HCT116 (cell line): ENCODE measurements around the gene VCAM1. TPM values are rescaled to one million over a fixed set of nuclear protein-coding genes. Genes with fewer than 3 reads are reported as not detected.

Experiments used
- ATAC-seq: fragments of 200-7000 bp; cut with Tn5 transposase; 2 replicates; pipeline ENCODE4 v1.9.1; 2020; ENCODE audit warnings: mild to moderate bottlenecking, moderate library complexity
- BruUV-seq: library from RNA; stranded (reverse); fragments of 400-500 nt; replicated peaks from 2 replicates; lab custom pipeline; 2021; lab: Mats Ljungman, UMichigan
- CTCF ChIA-PET: fragments of 300-600 bp; sonication (Branson Sonifier 250); formaldehyde crosslinking; loops from one replicate; lab custom pipeline; 2021; ENCODE audit warnings: antibody characterized with exemption; lab: Charles Lee
- POLR2A ChIA-PET: fragments of 300-600, 350-600 bp; sonication (Branson Sonifier 250); formaldehyde crosslinking; loops from one replicate; lab custom pipeline; 2021; ENCODE audit warnings: antibody characterized with exemption; lab: Charles Lee
- RAD21 ChIA-PET, 2 experiments: fragments of 300-600 bp; sonication (Branson Sonifier 250); formaldehyde crosslinking; loops; one replicate each; lab custom pipeline; 2023; ENCODE audit warnings: low total read pairs in 2 of 2; ENCODE audit not compliant: uncharacterized antibody in 2 of 2, unreplicated experiment in 2 of 2, low non-redundant PET in 1 of 2; lab: Charles Lee
- DNase-seq: peaks from one replicate; pipeline ENCODE4 v3.0.0-alpha.2; 2010; ENCODE audit warnings: low read depth, low spot score
- H2AFZ ChIP-seq: fragments of 200-600 bp; shearing (Covaris generic), sonication (generic); 2 replicates; pipeline ENCODE4 v1.6.1; 2017; ENCODE audit warnings: low read depth, mixed run types, mixed read lengths, antibody characterized with exemption, low read length; ENCODE audit not compliant: poor library complexity, severe bottlenecking
- H3K27ac ChIP-seq: 2 replicates; pipeline ENCODE4 v1.5.1; 2012; ENCODE audit warnings: low read depth, low read length
- H3K27me3 ChIP-seq: fragments of 200-600 bp; sonication (generic); 2 replicates; pipeline ENCODE4 v1.6.1; 2016; ENCODE audit warnings: mixed run types, low read length, mixed read lengths; ENCODE audit not compliant: insufficient read depth
- H3K36me3 ChIP-seq, 2 experiments: fragments of 200-500 bp in 1 of 2; fragments of 200-600 bp in 1 of 2; sonication (Bioruptor generic) in 1 of 2; sonication (generic) in 1 of 2; 2 replicates each; pipeline versions ENCODE4 v1.5.1 to v1.6.1; 2014 to 2016; ENCODE audit warnings: low read length in 2 of 2, inconsistent platforms in 1 of 2, mixed read lengths in 1 of 2, mixed run types in 1 of 2; ENCODE audit not compliant: insufficient read depth in 2 of 2, control insufficient read depth in 1 of 2
- H3K4me1 ChIP-seq, 2 experiments: fragments of 200-600 bp in 1 of 2; sonication (generic) in 1 of 2; 2 replicates each; pipeline versions ENCODE4 v1.5.1 to v1.6.1; 2012 to 2017; ENCODE audit warnings: low read length in 2 of 2, inconsistent platforms in 1 of 2, mild to moderate bottlenecking in 1 of 2, mixed read lengths in 1 of 2, mixed run types in 1 of 2, moderate library complexity in 1 of 2; ENCODE audit not compliant: insufficient read depth in 2 of 2, control insufficient read depth in 1 of 2
- H3K4me2 ChIP-seq: fragments of 200-600 bp; sonication (generic); 2 replicates; pipeline ENCODE4 v1.6.1; 2017; ENCODE audit warnings: mixed run types, low read length, mixed read lengths
- H3K4me3 ChIP-seq, 2 experiments: fragments of 200-600 bp in 1 of 2; sonication (generic) in 1 of 2; replicated peaks in 1 of 2; 2 replicates each; pipeline ENCODE4 v1.5.1; 2011 to 2016; ENCODE audit warnings: low read length in 2 of 2, control low read depth in 1 of 2, low read depth in 1 of 2, mild to moderate bottlenecking in 1 of 2, mixed read lengths in 1 of 2, mixed run types in 1 of 2
- H3K79me2 ChIP-seq: fragments of 200-600 bp; sonication (generic); 2 replicates; pipeline ENCODE4 v1.6.1; 2017; ENCODE audit warnings: mild to moderate bottlenecking, mixed run types, low read length, moderate library complexity, mixed read lengths; ENCODE audit not compliant: insufficient read depth
- H3K9ac ChIP-seq: fragments of 200-600 bp; sonication (generic); 2 replicates; pipeline ENCODE4 v1.6.1; 2016; ENCODE audit warnings: low read length, mixed read lengths
- H3K9me2 ChIP-seq: fragments of 200-600 bp; sonication (generic), shearing (Covaris generic); 2 replicates; pipeline ENCODE4 v1.6.1; 2017; ENCODE audit warnings: mixed run types, mild to moderate bottlenecking, moderate library complexity; ENCODE audit not compliant: insufficient read depth
- H3K9me3 ChIP-seq, 2 experiments: fragments of 200-500 bp in 1 of 2; fragments of 200-600 bp in 1 of 2; sonication (Bioruptor generic) in 1 of 2; sonication (generic) in 1 of 2; 2 replicates each; pipeline ENCODE4 v1.6.1; 2014 to 2017; ENCODE audit warnings: low read length in 2 of 2, mixed read lengths in 2 of 2, inconsistent platforms in 1 of 2, low read depth in 1 of 2, mild to moderate bottlenecking in 1 of 2, mixed run types in 1 of 2, moderate library complexity in 1 of 2; ENCODE audit not compliant: control insufficient read depth in 1 of 2, insufficient read depth in 1 of 2
- H4K20me1 ChIP-seq: fragments of 200-600 bp; sonication (generic), shearing (Covaris generic); 2 replicates; pipeline ENCODE4 v1.6.1; 2017; ENCODE audit warnings: mixed run types, mild to moderate bottlenecking, moderate library complexity; ENCODE audit not compliant: insufficient read depth
- ATF3 ChIP-seq: IDR thresholded peaks from 2 replicates; pipeline ENCODE4 v1.6.1; 2012
- CBX3 ChIP-seq: IDR thresholded peaks from 2 replicates; pipeline ENCODE4 v1.6.1; 2012; ENCODE audit warnings: low read depth
- CEBPB ChIP-seq: IDR thresholded peaks from 2 replicates; pipeline ENCODE4 v1.6.1; 2012; ENCODE audit warnings: low read depth
- EGR1 ChIP-seq: IDR thresholded peaks from 2 replicates; pipeline ENCODE4 v1.6.1; 2012; ENCODE audit warnings: low read depth
- EZH2 ChIP-seq: fragments of 200-600 bp; sonication (generic); IDR thresholded peaks from 2 replicates; pipeline ENCODE4 v1.6.1; 2017; ENCODE audit warnings: antibody characterized with exemption, mixed run types
- EZH2phosphoT487 ChIP-seq: fragments of 200-600 bp; IDR thresholded peaks from 2 replicates; pipeline ENCODE4 v1.6.1; 2018; ENCODE audit warnings: antibody characterized with exemption, borderline replicate concordance
- FOSL1 ChIP-seq: IDR thresholded peaks from 2 replicates; pipeline ENCODE4 v1.6.1; 2012; ENCODE audit warnings: low read depth
- JUND ChIP-seq: IDR thresholded peaks from 2 replicates; pipeline ENCODE4 v1.6.1; 2012
- POLR2AphosphoS5 ChIP-seq: IDR thresholded peaks from 2 replicates; pipeline ENCODE4 v1.6.1; 2011; ENCODE audit warnings: mild to moderate bottlenecking, low read depth, low read length, moderate library complexity
- RAD21 ChIP-seq: IDR thresholded peaks from 2 replicates; pipeline ENCODE4 v1.6.1; 2012; ENCODE audit warnings: low read depth, mild to moderate bottlenecking
- SIN3A ChIP-seq: IDR thresholded peaks from 2 replicates; pipeline ENCODE4 v1.6.1; 2012; ENCODE audit warnings: low read depth
- SP1 ChIP-seq: IDR thresholded peaks from 2 replicates; pipeline ENCODE4 v1.6.1; 2012; ENCODE audit warnings: low read depth
- SRF ChIP-seq: IDR thresholded peaks from 2 replicates; pipeline ENCODE4 v1.6.1; 2012; ENCODE audit warnings: low read depth
- TCF7L2 ChIP-seq: IDR thresholded peaks from 2 replicates; pipeline ENCODE4 v1.7.0; 2011; ENCODE audit warnings: borderline replicate concordance, inconsistent platforms; ENCODE audit not compliant: insufficient read depth, insufficient read length; ENCODE audit errors: extremely low read depth
- YY1 ChIP-seq: IDR thresholded peaks from 2 replicates; pipeline ENCODE4 v1.6.1; 2011; ENCODE audit warnings: low read length, low read depth, moderate library complexity, mild to moderate bottlenecking; ENCODE audit not compliant: insufficient replicate concordance; ENCODE audit errors: extremely low read depth
- ZBTB33 ChIP-seq: IDR thresholded peaks from 2 replicates; pipeline ENCODE4 v1.6.1; 2011; ENCODE audit warnings: mild to moderate bottlenecking, low read length, moderate library complexity; ENCODE audit not compliant: insufficient replicate concordance; ENCODE audit errors: extremely low read depth
- ZFX ChIP-seq: fragments of 450-650 bp; IDR thresholded peaks from 2 replicates; pipeline ENCODE4 v1.6.1; 2017
- intact Hi-C: fragments of 100-400 bp; cut with micrococcal nuclease; formaldehyde crosslinking; loops from 2 replicates; pipeline ENCODE4 v1.10.0; 2022
- total RNA-seq: library from RNA; stranded (reverse); gene quantifications from one replicate; pipeline ENCODE4 v1.2.1, GENCODE V29; 2021; ENCODE audit not compliant: unreplicated experiment
- TF ChIP-seq, protein P1 (sequence below), 3 experiments: fragments of 200-600 bp in 1 of 3; sonication (generic) in 1 of 3; IDR thresholded peaks in 2 of 3; conservative IDR thresholded peaks in 1 of 3; 2 replicates each; pipeline ENCODE4 v1.5.1; 2012 to 2017; ENCODE audit warnings: low read depth in 2 of 3, low read length in 2 of 3, antibody characterized with exemption in 1 of 3, borderline replicate concordance in 1 of 3, control low read depth in 1 of 3, mild to moderate bottlenecking in 1 of 3, mixed read lengths in 1 of 3, mixed run types in 1 of 3, moderate library complexity in 1 of 3; ENCODE audit not compliant: insufficient read depth in 1 of 3
- TF ChIP-seq, protein P2 (sequence below): IDR thresholded peaks from 2 replicates; pipeline ENCODE4 v1.6.1; 2012

Gene VCAM1
- total RNA-seq, 1 experiment from 2014 or later = 0.17 TPM

- no peaks in the 10 kb centered on the region for H3K36me3 ChIP-seq
- ChIA-PET POLR2A (no interaction called here), CTCF (no interaction called here), RAD21 (no interaction called here)
- TF ChIP-seq EZH2 = no peak
- TF ChIP-seq POLR2AphosphoS5 = no peak
- TF ChIP-seq SIN3A = no peak
- TF ChIP-seq ZFX = no peak
- TF ChIP-seq JUND = no peak
- no peak for TF ChIP-seq RAD21
- TF ChIP-seq YY1 = no peak
- TF ChIP-seq CEBPB = no peak
- TF ChIP-seq, protein P1, sequence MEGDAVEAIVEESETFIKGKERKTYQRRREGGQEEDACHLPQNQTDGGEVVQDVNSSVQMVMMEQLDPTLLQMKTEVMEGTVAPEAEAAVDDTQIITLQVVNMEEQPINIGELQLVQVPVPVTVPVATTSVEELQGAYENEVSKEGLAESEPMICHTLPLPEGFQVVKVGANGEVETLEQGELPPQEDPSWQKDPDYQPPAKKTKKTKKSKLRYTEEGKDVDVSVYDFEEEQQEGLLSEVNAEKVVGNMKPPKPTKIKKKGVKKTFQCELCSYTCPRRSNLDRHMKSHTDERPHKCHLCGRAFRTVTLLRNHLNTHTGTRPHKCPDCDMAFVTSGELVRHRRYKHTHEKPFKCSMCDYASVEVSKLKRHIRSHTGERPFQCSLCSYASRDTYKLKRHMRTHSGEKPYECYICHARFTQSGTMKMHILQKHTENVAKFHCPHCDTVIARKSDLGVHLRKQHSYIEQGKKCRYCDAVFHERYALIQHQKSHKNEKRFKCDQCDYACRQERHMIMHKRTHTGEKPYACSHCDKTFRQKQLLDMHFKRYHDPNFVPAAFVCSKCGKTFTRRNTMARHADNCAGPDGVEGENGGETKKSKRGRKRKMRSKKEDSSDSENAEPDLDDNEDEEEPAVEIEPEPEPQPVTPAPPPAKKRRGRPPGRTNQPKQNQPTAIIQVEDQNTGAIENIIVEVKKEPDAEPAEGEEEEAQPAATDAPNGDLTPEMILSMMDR (IDR thresholded peaks at IDR 0.05 in 2 of 3, conservative IDR thresholded peaks at IDR 0.05 in 1 of 3; ENCODE audit: borderline replicate concordance in 1 of 3, insufficient read depth in 1 of 3, low read depth in 2 of 3, low read length in 2 of 3) = no peak
- TF ChIP-seq CBX3 = no peak
- TF ChIP-seq FOSL1 = no peak
- no peak for TF ChIP-seq ZBTB33
- no peak for TF ChIP-seq TCF7L2
- no peak for TF ChIP-seq SRF
- TF ChIP-seq, protein P2, sequence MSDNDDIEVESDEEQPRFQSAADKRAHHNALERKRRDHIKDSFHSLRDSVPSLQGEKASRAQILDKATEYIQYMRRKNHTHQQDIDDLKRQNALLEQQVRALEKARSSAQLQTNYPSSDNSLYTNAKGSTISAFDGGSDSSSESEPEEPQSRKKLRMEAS = no peak
- no peak for TF ChIP-seq EGR1
- TF ChIP-seq SP1 = no peak
- no peak for TF ChIP-seq ATF3
- TF ChIP-seq EZH2phosphoT487 = no peak
- no peaks in the 10 kb centered on the region for H3K9me2 ChIP-seq
- no peaks in the 10 kb centered on the region for H3K9me3 ChIP-seq
- no peak overlapping the region for H2AFZ ChIP-seq
- no peaks in the 10 kb centered on the region for H3K79me2 ChIP-seq
- no peak overlapping the region for H3K9ac ChIP-seq
- DNase-seq (no peak), ATAC-seq (no peak)
- H3K4me2 ChIP-seq = no peak overlapping the region
- H4K20me1 ChIP-seq = no peaks in the 10 kb centered on the region
- no peaks in the 10 kb centered on the region for H3K27me3 ChIP-seq
- intact Hi-C loops = no loop called here
- BruUV-seq = no TSS peak
- no peaks in the 10 kb centered on the region for H3K4me1 ChIP-seq
- H3K4me3 ChIP-seq = no peak overlapping the region
- no peak overlapping the region for H3K27ac ChIP-seq
Observed at GRCh38 chr1:100759188-100759587, 39.6 kb downstream of the VCAM1 start.
